Measurements from ENCODE around the gene SLC6A18. TPM values are rescaled to one million over a fixed set of nuclear protein-coding genes. Genes with fewer than 3 reads are reported as not detected.

The SLC6A18 gene
- total and polyA plus RNA-seq, 2 of the 4 experiments (the other 2 are of a cell fraction): not detected

DNA sequence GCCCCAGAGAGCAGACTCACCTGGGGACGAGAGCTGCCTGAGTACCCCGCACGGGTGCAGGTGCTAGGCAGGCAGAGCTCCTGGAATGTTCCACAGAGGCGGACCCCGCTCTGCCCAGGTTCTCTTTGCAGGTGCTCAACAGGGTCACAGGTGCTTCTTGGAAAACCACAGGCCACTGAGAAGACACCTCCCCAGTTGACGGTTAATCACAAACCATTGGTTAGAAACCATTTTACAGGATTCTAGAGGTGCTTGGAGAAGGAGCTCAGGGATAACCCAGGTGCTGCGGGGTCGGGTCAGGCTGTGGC lies 41.1 kb upstream of the SLC6A18 start:
- H2BK120ac ChIP-seq (ENCODE audit: low read depth, low read length): no peak overlapping the region
- H2AK5ac ChIP-seq (ENCODE audit: low read depth, low read length): no peak overlapping the region
- H2AK9ac ChIP-seq (replicated peaks; ENCODE audit: low read depth, low read length, poor library complexity): no peak overlapping the region
- no CpG with 5 or more reads among the region's 8 CpGs for WGBS, 2 experiments (ENCODE audit: extremely low coverage in 2 of 2, insufficient read length in 1 of 2)
- H3K4me2 ChIP-seq (ENCODE audit: low read depth, low read length): no peak overlapping the region
- H3K14ac ChIP-seq (replicated peaks; ENCODE audit: low read depth, low read length): no peak overlapping the region
- DNase-seq (no peak), ATAC-seq (ENCODE audit: low read depth) (no peak)
- BruUV-seq (replicated peaks): no TSS peak
- H3K23ac ChIP-seq (ENCODE audit: low read depth, low read length): no peak overlapping the region
- no peak overlapping the region for H3K9ac ChIP-seq (ENCODE audit: low read depth, low read length)
- H3K27me3 ChIP-seq (ENCODE audit: control insufficient read depth, insufficient read depth, low read length): peaks cover 26% of the 10 kb centered on the region; the same call in 1 of the 2 replicates
- in situ Hi-C loops (cut with MboI; ENCODE audit: low sequenced_read_pairs) (no loop called here), dilution Hi-C loops (cut with HindIII; ENCODE audit: low sequenced_read_pairs, unreplicated experiment) (no loop called here), intact Hi-C loops (cut with micrococcal nuclease) (no loop called here)
- H3K4ac ChIP-seq (ENCODE audit: low read depth, low read length): no peak overlapping the region
- H3K79me1 ChIP-seq (ENCODE audit: low read depth in 1 of 2, low read length in 2 of 2): no peaks in the 10 kb centered on the region
- H3K9me3 ChIP-seq (ENCODE audit: control insufficient read depth, insufficient read depth, low read length): no peaks in the 10 kb centered on the region
- H4K20me1 ChIP-seq (ENCODE audit: insufficient read depth, low read length): no peaks in the 10 kb centered on the region
- H3K4me1 ChIP-seq (ENCODE audit: control insufficient read depth, insufficient read depth, low read length): no peaks in the 10 kb centered on the region
- H3K9me1 ChIP-seq (ENCODE audit: insufficient read depth, low read length): no peaks in the 10 kb centered on the region
- H3K18ac ChIP-seq (ENCODE audit: low read depth, low read length): no peak overlapping the region
- H4K5ac ChIP-seq (ENCODE audit: low read depth, low read length): no peak overlapping the region
- H3K27ac ChIP-seq (ENCODE audit: insufficient read depth, low read length): no peak overlapping the region
- H3K4me3 ChIP-seq (ENCODE audit: insufficient read depth, low read depth, low read length): no peak overlapping the region
- no peaks in the 10 kb centered on the region for H3K36me3 ChIP-seq (ENCODE audit: control insufficient read depth, insufficient read depth, low read length)
- ChIA-PET POLR2A (ENCODE audit: unreplicated experiment) (no interaction called here), CTCF (no interaction called here)
- no peak overlapping the region for H2BK5ac ChIP-seq (ENCODE audit: low read depth, low read length, poor library complexity, severe bottlenecking)
- H3K56ac ChIP-seq (ENCODE audit: extremely low read depth, insufficient read depth, low read length): no peak overlapping the region
- H2BK20ac ChIP-seq (ENCODE audit: low read depth, low read length): no peak overlapping the region
- no peak overlapping the region for H2AFZ ChIP-seq (replicated peaks; ENCODE audit: low read length, poor library complexity)
- H4K91ac ChIP-seq (ENCODE audit: insufficient read depth, low read depth, low read length): no peak overlapping the region
- H2BK15ac ChIP-seq (ENCODE audit: low read depth, low read length): no peak overlapping the region
- no peak overlapping the region for H4K8ac ChIP-seq (ENCODE audit: low read depth in 2 of 2, low read length in 2 of 2)
- TF ChIP-seq RAD21 (IDR thresholded peaks at IDR 0.05; ENCODE audit: low read length) (no peak), CEBPB (IDR thresholded peaks at IDR 0.05; ENCODE audit: low read depth, low read length) (no peak), RCOR1 (IDR thresholded peaks at IDR 0.05; ENCODE audit: insufficient replicate concordance, low read length) (no peak), CHD1 (IDR thresholded peaks at IDR 0.05; ENCODE audit: low read depth, low read length) (no peak), SMC3 (IDR thresholded peaks at IDR 0.05; ENCODE audit: low read depth, low read length) (no peak), MAZ (IDR thresholded peaks at IDR 0.05; ENCODE audit: borderline replicate concordance, low read depth, low read length) (no peak), MXI1 (IDR thresholded peaks at IDR 0.05; ENCODE audit: borderline replicate concordance, low read depth, low read length) (no peak), MAFK (IDR thresholded peaks at IDR 0.05; ENCODE audit: low read depth, low read length) (no peak), NFE2L2 (IDR thresholded peaks at IDR 0.05; ENCODE audit: low read depth, low read length) (no peak), ELK1 (IDR thresholded peaks at IDR 0.05; ENCODE audit: borderline replicate concordance, low read depth, low read length) (no peak), RFX5 (IDR thresholded peaks at IDR 0.05; ENCODE audit: low read depth, low read length) (no peak)
- TF ChIP-seq, protein P1, sequence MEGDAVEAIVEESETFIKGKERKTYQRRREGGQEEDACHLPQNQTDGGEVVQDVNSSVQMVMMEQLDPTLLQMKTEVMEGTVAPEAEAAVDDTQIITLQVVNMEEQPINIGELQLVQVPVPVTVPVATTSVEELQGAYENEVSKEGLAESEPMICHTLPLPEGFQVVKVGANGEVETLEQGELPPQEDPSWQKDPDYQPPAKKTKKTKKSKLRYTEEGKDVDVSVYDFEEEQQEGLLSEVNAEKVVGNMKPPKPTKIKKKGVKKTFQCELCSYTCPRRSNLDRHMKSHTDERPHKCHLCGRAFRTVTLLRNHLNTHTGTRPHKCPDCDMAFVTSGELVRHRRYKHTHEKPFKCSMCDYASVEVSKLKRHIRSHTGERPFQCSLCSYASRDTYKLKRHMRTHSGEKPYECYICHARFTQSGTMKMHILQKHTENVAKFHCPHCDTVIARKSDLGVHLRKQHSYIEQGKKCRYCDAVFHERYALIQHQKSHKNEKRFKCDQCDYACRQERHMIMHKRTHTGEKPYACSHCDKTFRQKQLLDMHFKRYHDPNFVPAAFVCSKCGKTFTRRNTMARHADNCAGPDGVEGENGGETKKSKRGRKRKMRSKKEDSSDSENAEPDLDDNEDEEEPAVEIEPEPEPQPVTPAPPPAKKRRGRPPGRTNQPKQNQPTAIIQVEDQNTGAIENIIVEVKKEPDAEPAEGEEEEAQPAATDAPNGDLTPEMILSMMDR (conservative IDR thresholded peaks at IDR 0.05; ENCODE audit: low read depth, low read length): no peak
- TF ChIP-seq, protein P2, sequence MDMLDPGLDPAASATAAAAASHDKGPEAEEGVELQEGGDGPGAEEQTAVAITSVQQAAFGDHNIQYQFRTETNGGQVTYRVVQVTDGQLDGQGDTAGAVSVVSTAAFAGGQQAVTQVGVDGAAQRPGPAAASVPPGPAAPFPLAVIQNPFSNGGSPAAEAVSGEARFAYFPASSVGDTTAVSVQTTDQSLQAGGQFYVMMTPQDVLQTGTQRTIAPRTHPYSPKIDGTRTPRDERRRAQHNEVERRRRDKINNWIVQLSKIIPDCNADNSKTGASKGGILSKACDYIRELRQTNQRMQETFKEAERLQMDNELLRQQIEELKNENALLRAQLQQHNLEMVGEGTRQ (IDR thresholded peaks at IDR 0.05; ENCODE audit: low read depth, low read length): no peak
